Lower leg skin (tissue), 3 donors: ENCODE results near the gene TMEM44.

Source experiments
- POLR2A ChIP-seq, 2 donors: fragments of 450-650 bp; IDR thresholded peaks; one replicate each; pipeline ENCODE4 v1.6.1; 2016 to 2017; ENCODE audit warnings: antibody characterized with exemption in 2 of 2, mild to moderate bottlenecking in 1 of 2, moderate library complexity in 1 of 2
- TF ChIP-seq, protein P1 (sequence below), 3 donors: fragments of 450-650 bp; IDR thresholded peaks; one replicate each; pipeline ENCODE4 v1.5.1; 2016; ENCODE audit warnings: antibody characterized with exemption in 3 of 3, mild to moderate bottlenecking in 3 of 3, moderate library complexity in 2 of 3

DNA sequence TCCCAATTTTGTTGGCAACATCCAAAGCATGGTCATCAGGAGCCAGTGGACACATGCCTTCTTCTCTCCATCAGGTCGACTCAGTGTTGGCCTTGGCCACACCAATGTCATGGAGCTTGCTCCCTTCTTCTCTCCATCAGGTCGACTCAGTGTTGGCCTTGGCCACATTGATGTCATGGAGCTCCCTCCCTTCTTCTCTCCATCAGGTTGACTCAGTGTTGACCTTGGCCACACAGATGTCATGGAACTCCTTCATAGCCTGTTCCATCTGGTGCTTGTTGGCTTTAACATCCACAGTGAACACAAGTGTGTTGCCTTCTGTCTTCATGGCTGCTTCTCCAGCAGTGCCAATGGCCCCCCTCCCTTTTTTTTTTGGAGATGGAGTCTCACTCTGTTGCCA is 70.2 kb downstream of the TMEM44 start:
- TF ChIP-seq, protein P1, sequence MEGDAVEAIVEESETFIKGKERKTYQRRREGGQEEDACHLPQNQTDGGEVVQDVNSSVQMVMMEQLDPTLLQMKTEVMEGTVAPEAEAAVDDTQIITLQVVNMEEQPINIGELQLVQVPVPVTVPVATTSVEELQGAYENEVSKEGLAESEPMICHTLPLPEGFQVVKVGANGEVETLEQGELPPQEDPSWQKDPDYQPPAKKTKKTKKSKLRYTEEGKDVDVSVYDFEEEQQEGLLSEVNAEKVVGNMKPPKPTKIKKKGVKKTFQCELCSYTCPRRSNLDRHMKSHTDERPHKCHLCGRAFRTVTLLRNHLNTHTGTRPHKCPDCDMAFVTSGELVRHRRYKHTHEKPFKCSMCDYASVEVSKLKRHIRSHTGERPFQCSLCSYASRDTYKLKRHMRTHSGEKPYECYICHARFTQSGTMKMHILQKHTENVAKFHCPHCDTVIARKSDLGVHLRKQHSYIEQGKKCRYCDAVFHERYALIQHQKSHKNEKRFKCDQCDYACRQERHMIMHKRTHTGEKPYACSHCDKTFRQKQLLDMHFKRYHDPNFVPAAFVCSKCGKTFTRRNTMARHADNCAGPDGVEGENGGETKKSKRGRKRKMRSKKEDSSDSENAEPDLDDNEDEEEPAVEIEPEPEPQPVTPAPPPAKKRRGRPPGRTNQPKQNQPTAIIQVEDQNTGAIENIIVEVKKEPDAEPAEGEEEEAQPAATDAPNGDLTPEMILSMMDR (IDR thresholded peaks at IDR 0.05), result no peak
- TF ChIP-seq POLR2A (IDR thresholded peaks at IDR 0.05), result no peak
